ENCODE data around the gene QRICH2.

- TF ChIP-seq CTCF (IDR thresholded peaks at IDR 0.05; ENCODE audit: insufficient read depth, low read length, poor library complexity, severe bottlenecking), result no peak
- TF ChIP-seq EZH2phosphoT487 (conservative IDR thresholded peaks at IDR 0.05; ENCODE audit: low read length), result no peak
Observed at GRCh38 chr17:76354317-76354729, 46.2 kb upstream of the QRICH2 start.
